GM12891 (cell line): ENCODE results near the gene BOC.

Experiments used
- DNase-seq: peaks from one replicate; pipeline ENCODE4 v3.0.0; 2011; ENCODE audit warnings: low spot score; ENCODE audit not compliant: insufficient read length
- FAIRE-seq: peaks from 2 replicates; lab custom pipeline; 2011; peaks lifted over from hg19 to GRCh38; lab: Jason Lieb, UNC
- PAX5 ChIP-seq: IDR thresholded peaks from 2 replicates; pipeline ENCODE4 v1.6.1; 2011; ENCODE audit warnings: low read length, moderate library complexity, mild to moderate bottlenecking; ENCODE audit not compliant: insufficient read depth, severe bottlenecking
- POLR2A ChIP-seq: IDR thresholded peaks from 2 replicates; pipeline ENCODE4 v1.6.1; 2011; ENCODE audit warnings: low read depth, low read length, control low read depth
- POU2F2 ChIP-seq: IDR thresholded peaks from 2 replicates; pipeline ENCODE4 v1.6.1; 2011; ENCODE audit warnings: low read depth, mild to moderate bottlenecking, control low read depth, low read length, moderate library complexity
- SPI1 ChIP-seq: IDR thresholded peaks from 2 replicates; pipeline ENCODE4 v1.6.1; 2011; ENCODE audit warnings: low read depth, low read length, control low read depth

BOC gene

DNA sequence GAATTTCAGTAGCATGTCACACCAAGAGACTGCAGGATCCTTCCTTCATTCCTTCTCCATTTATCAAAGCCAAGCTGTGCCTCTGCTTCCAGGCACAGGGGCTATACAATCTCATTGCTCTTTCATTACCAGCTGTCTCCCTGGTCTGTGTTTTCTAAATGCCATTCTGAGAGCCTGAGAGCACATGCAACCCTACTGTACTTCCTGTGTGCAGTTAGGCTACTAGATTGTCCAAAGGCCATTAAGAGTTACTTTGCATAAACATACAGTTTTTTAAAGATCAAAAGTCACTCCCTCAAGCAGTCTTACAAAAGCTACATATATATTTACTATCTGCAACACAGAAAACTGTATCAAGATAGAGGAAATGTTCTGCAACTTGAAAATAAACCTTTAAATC is 119.8 kb downstream of the BOC start:
- FAIRE-seq (no peak), DNase-seq (no peak)
- TF ChIP-seq POLR2A = no peak
- TF ChIP-seq PAX5 = no peak
- TF ChIP-seq POU2F2 = no peak
- TF ChIP-seq SPI1 = no peak
